Bronchial epithelial cell (primary cell): ENCODE measurements around the gene LUZP1. TPM values are rescaled to one million over a fixed set of nuclear protein-coding genes. Genes with fewer than 3 reads are reported as not detected.
A peak's percentile ranks its signal among the peaks of the same experiment; 100 is the strongest.

Experiments
- DNase-seq: peaks from one replicate; pipeline ENCODE4 v3.0.0-alpha.2; 2010; ENCODE audit warnings: low read depth
- FAIRE-seq: peaks from 2 replicates; lab custom pipeline; 2011; peaks lifted over from hg19 to GRCh38; lab: Jason Lieb, UNC
- H3K27me3 ChIP-seq: 2 replicates; pipeline ENCODE4 v1.5.1; 2011; ENCODE audit warnings: low read length; ENCODE audit not compliant: control insufficient read depth, insufficient read depth
- H3K36me3 ChIP-seq: 2 replicates; pipeline ENCODE4 v1.5.1; 2011; ENCODE audit warnings: low read length; ENCODE audit not compliant: control insufficient read depth, insufficient read depth
- H3K4me3 ChIP-seq: 2 replicates; pipeline ENCODE4 v1.5.1; 2011; ENCODE audit warnings: mild to moderate bottlenecking, low read depth, low read length, control low read depth
- CTCF ChIP-seq: IDR thresholded peaks from 2 replicates; pipeline ENCODE4 v1.5.1; 2011; ENCODE audit warnings: mild to moderate bottlenecking, moderate library complexity, low read length, control low read depth, inconsistent platforms; ENCODE audit not compliant: insufficient read depth, severe bottlenecking
- total RNA-seq: library from RNA; depleted of rRNA; stranded (reverse); fragments of >200 nt; gene quantifications from 2 replicates; pipeline ENCODE4 v1.2.1, GENCODE V29; 2014

The LUZP1 gene
- 17.6 and 19.6 TPM in 2 replicates for total RNA-seq

- Histone ChIP-seq H3K27me3 (no peaks in the 10 kb centered on the region), H3K4me3 (peak within 1 kb of the TSS; percentile 90), H3K36me3 (no peaks in the 10 kb centered on the region)
- FAIRE-seq, result no peak
- peak; percentile 51 for DNase-seq
- no peak for TF ChIP-seq CTCF
Observed at GRCh38 chr1:23168445-23169194, at the start of gene LUZP1. Gene LUZP1 (minus strand): TSS chr1:23168856.

- peak within 1 kb of the TSS; percentile 29 for H3K4me3 ChIP-seq
- no peak for TF ChIP-seq CTCF
- H3K27me3 ChIP-seq, result peaks cover 14% of the 10 kb centered on the region
- no peak for DNase-seq
- FAIRE-seq, result no peak
- no peaks in the 10 kb centered on the region for H3K36me3 ChIP-seq
Observed at GRCh38 chr1:23217421-23218115, 48.9 kb upstream of the LUZP1 start, which contains the start of gene HTR1D. Gene HTR1D (minus strand): TSS chr1:23217502. CDS start chr1:23194219, 23,283 bp downstream.

- FAIRE-seq (no peak), DNase-seq (no peak)
- peak; percentile 61 for TF ChIP-seq CTCF
- H3K36me3 ChIP-seq, result no peaks in the 10 kb centered on the region
- H3K27me3 ChIP-seq, result peaks cover 14% of the 10 kb centered on the region
- peak overlapping the region; percentile 29 for H3K4me3 ChIP-seq
Observed at GRCh38 chr1:23216771-23217420, 48.2 kb upstream of the LUZP1 start.

- TF ChIP-seq CTCF, result no peak
- DNase-seq (no peak), FAIRE-seq (no peak)
- Histone ChIP-seq H3K4me3 (no peak overlapping the region), H3K36me3 (no peaks in the 10 kb centered on the region), H3K27me3 (peaks cover 14% of the 10 kb centered on the region)
Observed at GRCh38 chr1:23215751-23216449, 47.2 kb upstream of the LUZP1 start.

GRCh38 chr1:23215291-23215690 lies 46.6 kb upstream of the LUZP1 start:
- no peak for TF ChIP-seq CTCF
- no peak for DNase-seq
- Histone ChIP-seq H3K27me3 (peaks cover 14% of the 10 kb centered on the region), H3K4me3 (no peak overlapping the region), H3K36me3 (no peaks in the 10 kb centered on the region)
- FAIRE-seq, result no peak
